HPDE6-E6E7 (cell line): ENCODE measurements around the gene KMT2C.
"Not testable (repeated sequence)": the region's sequence is repeated elsewhere in the genome, so short reads cannot be mapped to it uniquely, and the experiment has no call there.

Source experiments
- DNase-seq: peaks from one replicate; pipeline ENCODE4 v3.0.0; 2011; ENCODE audit warnings: missing footprints; ENCODE audit errors: extremely low spot score

The KMT2C gene

GRCh38 chr7:152441810-152442209, 6.0 kb upstream of the KMT2C start:
- DNase-seq: not testable (repeated sequence)

- not testable (repeated sequence) for DNase-seq
Measured at GRCh38 chr7:152441168-152441567, 5.4 kb upstream of the KMT2C start.

GRCh38 chr7:152438017-152438416, 2.2 kb upstream of the KMT2C start:
- not testable (repeated sequence) for DNase-seq

- DNase-seq: not testable (repeated sequence)
Measured at GRCh38 chr7:152436931-152437575, 1.2 kb upstream of the KMT2C start.

GRCh38 chr7:152436111-152436930, 518 bp upstream of the KMT2C start:
- peak; percentile 83 for DNase-seq

GRCh38 chr7:152434511-152435383, 1.1 kb downstream of the KMT2C start:
- DNase-seq: not testable (repeated sequence)

- DNase-seq: not testable (repeated sequence)
Measured at GRCh38 chr7:152433721-152434490, 1.9 kb downstream of the KMT2C start.

- not testable (repeated sequence) for DNase-seq
Measured at GRCh38 chr7:152432735-152433134, 3.1 kb downstream of the KMT2C start.

GRCh38 chr7:152430854-152431253, 4.9 kb downstream of the KMT2C start:
- DNase-seq: no peak

- not testable (repeated sequence) for DNase-seq
Measured at GRCh38 chr7:152430118-152430517, 5.7 kb downstream of the KMT2C start.

GRCh38 chr7:152424348-152425108, 11.3 kb downstream of the KMT2C start:
- no peak for DNase-seq

- no peak for DNase-seq
Measured at GRCh38 chr7:152423991-152424347, 11.8 kb downstream of the KMT2C start.

GRCh38 chr7:152423171-152423570, 12.6 kb downstream of the KMT2C start:
- not testable (repeated sequence) for DNase-seq

- DNase-seq: not testable (repeated sequence)
Measured at GRCh38 chr7:152420950-152421349, 14.9 kb downstream of the KMT2C start.

GRCh38 chr7:152419473-152420429, 16.1 kb downstream of the KMT2C start:
- DNase-seq: no peak

GRCh38 chr7:152414779-152415178, 21.0 kb downstream of the KMT2C start:
- no peak for DNase-seq

GRCh38 chr7:152411389-152411788, 24.4 kb downstream of the KMT2C start:
- no peak for DNase-seq

GRCh38 chr7:152406491-152406890, 29.3 kb downstream of the KMT2C start:
- no peak for DNase-seq

- not testable (repeated sequence) for DNase-seq
Measured at GRCh38 chr7:152406030-152406429, 29.8 kb downstream of the KMT2C start.
